HG03095 (cell line): ENCODE measurements around the gene USE1.

ENCODE experiments used
- ATAC-seq: cut with Tn5 transposase; IDR thresholded peaks from one replicate; pipeline ENCODE4 v1.9.1; 2021; ENCODE audit warnings: moderate library complexity; ENCODE audit not compliant: unreplicated experiment

The USE1 gene

GRCh38 chr19:17235300-17235970, 20.3 kb downstream of the USE1 start:
- peak; percentile 43 for ATAC-seq

- ATAC-seq = peak; percentile 7
Observed at GRCh38 chr19:17235971-17236777, 21.0 kb downstream of the USE1 start.

GRCh38 chr19:17236811-17237543, 21.8 kb downstream of the USE1 start:
- no peak for ATAC-seq

GRCh38 chr19:17237747-17238706, 22.9 kb downstream of the USE1 start:
- ATAC-seq = no peak

GRCh38 chr19:17240062-17240752, 25.1 kb downstream of the USE1 start:
- ATAC-seq = no peak

GRCh38 chr19:17240826-17241399, 25.8 kb downstream of the USE1 start:
- ATAC-seq = no peak

GRCh38 chr19:17242431-17243208, 27.5 kb downstream of the USE1 start:
- ATAC-seq = no peak

GRCh38 chr19:17243211-17243829, 28.2 kb downstream of the USE1 start:
- no peak for ATAC-seq

- no peak for ATAC-seq
Observed at GRCh38 chr19:17243830-17244617, 28.9 kb downstream of the USE1 start.

GRCh38 chr19:17244618-17245534, 29.7 kb downstream of the USE1 start:
- ATAC-seq = no peak

- no peak for ATAC-seq
Observed at GRCh38 chr19:17245535-17245984, 30.4 kb downstream of the USE1 start, which contains the start of gene NR2F6. NR2F6 (minus strand) TSS chr19:17245919; CDS start chr19:17245220, 699 bp downstream.

- ATAC-seq = no peak
Observed at GRCh38 chr19:17246681-17247425, 31.7 kb downstream of the USE1 start.

- no peak for ATAC-seq
Observed at GRCh38 chr19:17248011-17248776, 33.0 kb downstream of the USE1 start.

GRCh38 chr19:17249887-17250548, 34.9 kb downstream of the USE1 start:
- ATAC-seq = no peak
